H1 (cell line): ENCODE measurements around the gene ITGB8. TPM values are rescaled to one million over a fixed set of nuclear protein-coding genes. Genes with fewer than 3 reads are reported as not detected.

ENCODE experiments used
- CTCF ChIP-seq, 3 experiments: IDR thresholded peaks; 1 replicate in 2 of 3; 2 replicates in 1 of 3; pipeline versions ENCODE4 v1.5.1 to v1.6.1; 2011; ENCODE audit warnings: low read length in 3 of 3, mild to moderate bottlenecking in 3 of 3, inconsistent platforms in 2 of 3, low read depth in 1 of 3, moderate library complexity in 1 of 3; ENCODE audit not compliant: insufficient read depth in 1 of 3; ENCODE audit errors: control extremely low read depth in 1 of 3
- EZH2 ChIP-seq: fragments of 200-600 bp; sonication (generic); IDR thresholded peaks from 2 replicates; pipeline ENCODE4 v1.7.1; 2012; ENCODE audit warnings: low read depth, mild to moderate bottlenecking, moderate library complexity, low read length, inconsistent platforms; ENCODE audit not compliant: severe bottlenecking
- KDM4A ChIP-seq: IDR thresholded peaks from one replicate; pipeline ENCODE4 v1.7.1; 2012; ENCODE audit warnings: low read depth, mild to moderate bottlenecking, moderate library complexity, low read length, inconsistent platforms; ENCODE audit not compliant: severe bottlenecking
- RBBP5 ChIP-seq: IDR thresholded peaks from 2 replicates; pipeline ENCODE4 v1.7.1; 2012; ENCODE audit warnings: low read depth, mild to moderate bottlenecking, inconsistent platforms, low read length, moderate library complexity, borderline replicate concordance
- polyA plus RNA-seq, 7 experiments: library from polyadenylated mRNA; depleted of rRNA in 3 of 7; stranded (reverse) in 5 of 7; unstranded in 2 of 7; fragments of >200 nt in 5 of 7; fragments of 200-250 nt in 2 of 7; gene quantifications; 1 replicate in 5 of 7; 2 replicates in 1 of 7; 4 replicates in 1 of 7; pipeline versions ENCODE4 v1.2.1 to v1.2.3, GENCODE V29; 2011 to 2013; ENCODE audit warnings: missing spikeins in 2 of 7, mixed read lengths in 2 of 7
- total RNA-seq: library from RNA; stranded (reverse); fragmentation: NEBNext Ultra II Directional; extraction: Animal tissue kit (Norgen Biotek cat#: 25700); gene quantifications from 2 replicates; pipeline ENCODE4 v1.2.1, GENCODE V29; 2021

Gene ITGB8
- total and polyA plus RNA-seq, 2 of the 8 experiments (the other 6 are each of a cell fraction or from before 2014, with no cell fraction given): 1.2 to 3.6 TPM

- no peak for TF ChIP-seq RBBP5
- no peak for TF ChIP-seq EZH2
- TF ChIP-seq KDM4A: no peak
- no peak for TF ChIP-seq CTCF (IDR thresholded peaks at IDR 0.05; ENCODE audit: control extremely low read depth in 1 of 3, insufficient read depth in 1 of 3, low read depth in 1 of 3, low read length in 3 of 3)
Observed at GRCh38 chr7:20449176-20449575, 118.5 kb downstream of the ITGB8 start (continued).
